ENCODE measurements around the gene CSGALNACT2.

DNA sequence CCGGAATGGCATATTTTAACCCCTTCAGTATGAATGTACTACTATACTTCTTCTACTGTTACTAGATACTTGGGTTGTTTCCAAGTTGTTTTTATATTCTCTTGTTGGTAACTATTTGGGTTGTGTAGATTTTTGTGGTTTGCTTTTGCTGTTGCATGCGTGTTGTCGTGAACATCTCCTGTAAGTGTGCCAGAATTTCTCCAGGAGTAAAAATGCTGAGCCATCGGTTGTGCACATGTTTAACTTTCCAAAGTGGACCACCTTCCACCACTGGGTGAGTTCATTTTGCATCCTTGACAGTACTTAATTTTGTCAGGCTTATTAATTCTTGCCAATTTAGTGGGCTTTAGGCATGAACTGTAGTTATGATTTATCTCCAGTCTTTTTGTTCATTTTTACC lies 47.9 kb downstream of the CSGALNACT2 start:
- TF ChIP-seq EZH2 (IDR thresholded peaks at IDR 0.05; ENCODE audit: insufficient read depth, poor library complexity, severe bottlenecking) (no peak), EZH2phosphoT487 (IDR thresholded peaks at IDR 0.05; ENCODE audit: insufficient read depth, low read depth) (no peak)

All from GM23248 (cell line).